ENCODE data around the gene RHBDD2. TPM values are rescaled to one million over a fixed set of nuclear protein-coding genes. Genes with fewer than 3 reads are reported as not detected.
"Not testable (repeated sequence)": the region's sequence is repeated elsewhere in the genome, so short reads cannot be mapped to it uniquely, and the experiment has no call there.

RHBDD2 gene
- total RNA-seq, 2 donors from 2014 or later, result 42.6 to 51.0 TPM

- no peak for DNase-seq
- Histone ChIP-seq H3K9me3 (no peaks in the 10 kb centered on the region), H3K36me3 (no peaks in the 10 kb centered on the region), H3K27ac (no peak overlapping the region), H3K4me1 (no peaks in the 10 kb centered on the region), H3K27me3 (no peaks in the 10 kb centered on the region), H3K4me3 (no peak overlapping the region), H3K9ac (ENCODE audit: low read depth in 2 of 2, low read length in 2 of 2) (no peak overlapping the region)
- no peak for TF ChIP-seq CTCF (IDR thresholded peaks at IDR 0.05)
- intact Hi-C loops (cut with DNase I), result no loop called here
These were observed 11.0 kb downstream of the RHBDD2 start for GRCh38 chr7:75889826-75890225.

DNA sequence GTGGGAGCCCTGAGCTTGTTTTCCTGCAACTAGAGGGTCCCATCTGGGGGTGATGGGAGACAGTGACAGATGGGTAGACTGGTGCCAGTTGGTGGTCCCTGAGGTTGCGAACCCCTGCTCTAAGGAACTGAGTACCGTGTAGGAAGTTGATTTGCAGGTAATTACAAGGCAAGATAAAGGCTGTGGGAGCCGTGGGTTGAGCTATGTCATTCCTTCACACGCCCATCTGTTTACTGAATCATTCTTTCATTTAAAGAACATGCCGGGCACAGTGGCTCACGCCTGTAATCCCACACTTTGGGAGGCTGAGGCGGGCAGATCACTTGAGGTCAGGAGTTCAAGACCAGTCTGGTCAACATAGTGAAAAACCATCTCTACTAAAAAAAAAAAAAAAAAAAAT is 12.4 kb downstream of the RHBDD2 start:
- DNase-seq; H3K9me3 ChIP-seq; H3K4me3 ChIP-seq; H3K9ac ChIP-seq (ENCODE audit: low read depth in 2 of 2, low read length in 2 of 2); H3K36me3 ChIP-seq; H3K4me1 ChIP-seq; H3K27ac ChIP-seq; H3K27me3 ChIP-seq; intact Hi-C loops (cut with DNase I): not testable (repeated sequence)

GRCh38 chr7:75891815-75892411 is 13.1 kb downstream of the RHBDD2 start:
- intact Hi-C loops (cut with DNase I), result no loop called here
- H3K27ac ChIP-seq, result no peak overlapping the region

GRCh38 chr7:75892634-75893272 is 13.9 kb downstream of the RHBDD2 start:
- TF ChIP-seq CTCF (IDR thresholded peaks at IDR 0.05), result no peak
- DNase-seq, result no peak
- no peak overlapping the region for H3K4me3 ChIP-seq
- H3K9ac ChIP-seq (ENCODE audit: low read depth in 2 of 2, low read length in 2 of 2), result no peak overlapping the region
- no peaks in the 10 kb centered on the region for H3K27me3 ChIP-seq
- H3K9me3 ChIP-seq, result no peaks in the 10 kb centered on the region
- intact Hi-C loops (cut with DNase I), result no loop called here
- H3K27ac ChIP-seq, result no peak overlapping the region
- H3K4me1 ChIP-seq, result no peaks in the 10 kb centered on the region
- no peaks in the 10 kb centered on the region for H3K36me3 ChIP-seq

More at GRCh38 chr7:75891815-75892411, 13.1 kb downstream of the RHBDD2 start:
- Histone ChIP-seq H3K4me3 (no peak overlapping the region), H3K27me3 (no peaks in the 10 kb centered on the region), H3K36me3 (no peaks in the 10 kb centered on the region), H3K9ac (ENCODE audit: low read depth in 2 of 2, low read length in 2 of 2) (no peak overlapping the region), H3K9me3 (no peaks in the 10 kb centered on the region), H3K4me1 (no peaks in the 10 kb centered on the region)
- DNase-seq, result no peak
- no peak for TF ChIP-seq CTCF (IDR thresholded peaks at IDR 0.05)

- Histone ChIP-seq H3K9ac (ENCODE audit: low read depth in 2 of 2, low read length in 2 of 2) (no peak overlapping the region), H3K27me3 (no peaks in the 10 kb centered on the region), H3K27ac (no peak overlapping the region), H3K4me3 (no peak overlapping the region), H3K4me1 (no peaks in the 10 kb centered on the region), H3K9me3 (no peaks in the 10 kb centered on the region), H3K36me3 (no peaks in the 10 kb centered on the region)
- no peak for DNase-seq
- no peak for TF ChIP-seq CTCF (IDR thresholded peaks at IDR 0.05)
- intact Hi-C loops (cut with DNase I), result no loop called here
These were observed 18.0 kb downstream of the RHBDD2 start for GRCh38 chr7:75896803-75897327.
